Measurements from ENCODE around the gene PCMTD2.

The PCMTD2 gene

GRCh38 chr20:64255361-64256281 lies at the start of gene PCMTD2:
Gene PCMTD2 (plus strand): TSS chr20:64255748. CDS start chr20:64259966, 4,218 bp downstream.
- peak; percentile 70 to 79 for DNase-seq (ENCODE audit: low spot score in 2 of 2)
- ATAC-seq (replicated peaks; ENCODE audit: extremely low read depth, poor library complexity, severe bottlenecking) = peak; percentile 89
- Mint-ChIP-seq H3K27me3 (peaks cover 13% of the 10 kb centered on the region), H3K4me3 (peak within 1 kb of the TSS; percentile 95), H3K36me3 (ENCODE audit: insufficient read depth) (peaks cover 31% of the 10 kb centered on the region), H3K9me3 (no peaks in the 10 kb centered on the region), H3K4me1 (peaks cover 53% of the 10 kb centered on the region), H3K27ac (ENCODE audit: low read depth) (peak within 1 kb of the TSS; percentile 98)

- peaks cover 4% of the 10 kb centered on the region for H3K4me1 Mint-ChIP-seq
- H3K36me3 Mint-ChIP-seq (ENCODE audit: insufficient read depth) = no peaks in the 10 kb centered on the region
- DNase-seq (ENCODE audit: low spot score in 2 of 2) = no peak
- no peak overlapping the region for H3K27ac Mint-ChIP-seq (ENCODE audit: low read depth)
- no peaks in the 10 kb centered on the region for H3K9me3 Mint-ChIP-seq
- ATAC-seq (replicated peaks; ENCODE audit: extremely low read depth, poor library complexity, severe bottlenecking) = no peak
- H3K27me3 Mint-ChIP-seq = peaks cover 29% of the 10 kb centered on the region
- no peak overlapping the region for H3K4me3 Mint-ChIP-seq
Observed at GRCh38 chr20:64206614-64207013, 48.9 kb upstream of the PCMTD2 start.

GRCh38 chr20:64207641-64208590 lies 47.6 kb upstream of the PCMTD2 start:
- no peak overlapping the region for H3K27ac Mint-ChIP-seq (ENCODE audit: low read depth)
- H3K9me3 Mint-ChIP-seq = no peaks in the 10 kb centered on the region
- ATAC-seq (replicated peaks; ENCODE audit: extremely low read depth, poor library complexity, severe bottlenecking) (no peak), DNase-seq (ENCODE audit: low spot score in 2 of 2) (no peak)
- H3K4me1 Mint-ChIP-seq = peaks cover 7% of the 10 kb centered on the region
- peaks cover 2% of the 10 kb centered on the region for H3K36me3 Mint-ChIP-seq (ENCODE audit: insufficient read depth)
- H3K4me3 Mint-ChIP-seq = no peak overlapping the region
- H3K27me3 Mint-ChIP-seq = peaks cover 29% of the 10 kb centered on the region

GRCh38 chr20:64209148-64209547 lies 46.4 kb upstream of the PCMTD2 start:
- Mint-ChIP-seq H3K36me3 (ENCODE audit: insufficient read depth) (peaks cover 3% of the 10 kb centered on the region), H3K27me3 (peaks cover 29% of the 10 kb centered on the region), H3K4me3 (no peak overlapping the region), H3K4me1 (peaks cover 7% of the 10 kb centered on the region), H3K9me3 (no peaks in the 10 kb centered on the region), H3K27ac (ENCODE audit: low read depth) (no peak overlapping the region)
- ATAC-seq (replicated peaks; ENCODE audit: extremely low read depth, poor library complexity, severe bottlenecking) (no peak), DNase-seq (ENCODE audit: low spot score in 2 of 2) (no peak)

DNA sequence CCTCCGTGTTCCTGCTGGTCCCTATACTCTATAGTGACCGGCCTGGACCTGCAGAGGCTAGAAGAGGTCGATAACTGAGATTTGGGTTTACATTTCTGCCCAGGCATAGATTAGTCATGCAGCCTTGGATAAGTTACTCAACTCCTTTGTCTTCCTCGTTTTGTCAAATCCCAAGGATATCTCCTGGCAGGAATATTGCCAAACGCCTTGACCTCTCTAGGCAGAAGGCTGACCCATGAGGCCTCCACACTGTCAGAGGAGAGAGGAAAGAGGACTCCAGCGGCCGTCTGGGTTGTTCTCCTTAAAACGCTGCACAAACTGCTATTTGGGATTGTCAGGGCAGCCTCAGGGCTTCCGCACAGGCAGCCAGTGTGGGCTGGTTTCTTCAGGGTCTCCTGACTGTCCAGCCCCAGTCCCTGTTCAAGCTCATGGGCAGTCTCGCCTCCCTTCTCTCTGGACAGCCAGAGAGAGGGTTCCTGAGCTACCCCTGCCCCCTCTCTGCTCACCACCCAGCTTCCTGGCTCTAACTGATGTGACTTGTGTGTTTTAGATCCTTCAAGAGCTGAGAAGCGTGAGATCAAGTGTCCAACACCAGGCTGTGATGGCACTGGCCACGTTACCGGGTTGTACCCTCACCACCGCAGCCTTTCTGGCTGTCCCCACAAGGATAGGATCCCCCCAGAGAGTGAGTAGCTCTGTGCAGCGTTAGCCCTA lies 44.7 kb upstream of the PCMTD2 start:
- Mint-ChIP-seq H3K4me1 (peaks cover 18% of the 10 kb centered on the region), H3K9me3 (no peaks in the 10 kb centered on the region), H3K36me3 (ENCODE audit: insufficient read depth) (peaks cover 3% of the 10 kb centered on the region), H3K27me3 (peaks cover 38% of the 10 kb centered on the region), H3K27ac (ENCODE audit: low read depth) (no peak overlapping the region), H3K4me3 (no peak overlapping the region)
- ATAC-seq (replicated peaks; ENCODE audit: extremely low read depth, poor library complexity, severe bottlenecking) (no peak), DNase-seq (ENCODE audit: low spot score in 2 of 2) (no peak)

GRCh38 chr20:64211874-64212658 lies 43.5 kb upstream of the PCMTD2 start:
- H3K4me3 Mint-ChIP-seq = no peak overlapping the region

DNA sequence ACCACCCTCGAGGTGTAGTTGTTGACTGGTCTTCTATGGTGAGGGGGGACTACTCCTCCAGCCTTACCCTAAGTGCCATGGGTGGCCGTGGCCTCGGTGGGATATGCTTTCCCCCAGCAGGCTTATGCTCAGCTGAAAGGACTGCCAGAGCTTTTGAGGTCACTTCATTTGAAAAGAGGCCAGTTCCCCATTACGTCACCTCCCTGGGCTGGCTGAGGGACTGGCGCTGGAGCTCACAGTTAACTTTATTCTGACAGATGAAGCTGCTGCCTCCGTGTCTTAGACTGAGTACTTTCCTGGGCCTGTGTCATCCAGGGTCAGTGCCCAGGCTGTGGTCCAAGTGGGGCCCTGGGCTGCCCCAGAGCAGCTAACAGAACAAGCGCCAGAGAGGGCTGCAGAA lies 42.8 kb upstream of the PCMTD2 start:
- H3K4me1 Mint-ChIP-seq = peaks cover 18% of the 10 kb centered on the region
- H3K36me3 Mint-ChIP-seq (ENCODE audit: insufficient read depth) = peaks cover 3% of the 10 kb centered on the region
- DNase-seq (ENCODE audit: low spot score in 2 of 2) (no peak), ATAC-seq (replicated peaks; ENCODE audit: extremely low read depth, poor library complexity, severe bottlenecking) (no peak)
- peaks cover 33% of the 10 kb centered on the region for H3K27me3 Mint-ChIP-seq
- H3K4me3 Mint-ChIP-seq = no peak overlapping the region
- H3K9me3 Mint-ChIP-seq = no peaks in the 10 kb centered on the region
- H3K27ac Mint-ChIP-seq (ENCODE audit: low read depth) = no peak overlapping the region

More at GRCh38 chr20:64211874-64212658, 43.5 kb upstream of the PCMTD2 start:
- DNase-seq (ENCODE audit: low spot score in 2 of 2) (no peak), ATAC-seq (replicated peaks; ENCODE audit: extremely low read depth, poor library complexity, severe bottlenecking) (no peak)
- H3K9me3 Mint-ChIP-seq = no peaks in the 10 kb centered on the region
- H3K36me3 Mint-ChIP-seq (ENCODE audit: insufficient read depth) = peaks cover 3% of the 10 kb centered on the region
- H3K4me1 Mint-ChIP-seq = peaks cover 18% of the 10 kb centered on the region
- H3K27me3 Mint-ChIP-seq = peaks cover 38% of the 10 kb centered on the region
- no peak overlapping the region for H3K27ac Mint-ChIP-seq (ENCODE audit: low read depth)

- Mint-ChIP-seq H3K27ac (ENCODE audit: low read depth) (no peak overlapping the region), H3K4me3 (no peak overlapping the region), H3K36me3 (ENCODE audit: insufficient read depth) (peaks cover 3% of the 10 kb centered on the region), H3K9me3 (no peaks in the 10 kb centered on the region), H3K4me1 (peaks cover 22% of the 10 kb centered on the region), H3K27me3 (peaks cover 19% of the 10 kb centered on the region)
- ATAC-seq (replicated peaks; ENCODE audit: extremely low read depth, poor library complexity, severe bottlenecking) (no peak), DNase-seq (ENCODE audit: low spot score in 2 of 2) (no peak)
Observed at GRCh38 chr20:64214113-64214512, 41.4 kb upstream of the PCMTD2 start.

GRCh38 chr20:64214952-64215351 lies 40.6 kb upstream of the PCMTD2 start:
- H3K27ac Mint-ChIP-seq (ENCODE audit: low read depth) = no peak overlapping the region
- H3K27me3 Mint-ChIP-seq = peaks cover 11% of the 10 kb centered on the region
- no peak for ATAC-seq (replicated peaks; ENCODE audit: extremely low read depth, poor library complexity, severe bottlenecking)
- no peak overlapping the region for H3K4me3 Mint-ChIP-seq
- no peaks in the 10 kb centered on the region for H3K9me3 Mint-ChIP-seq
- H3K36me3 Mint-ChIP-seq (ENCODE audit: insufficient read depth) = peaks cover 3% of the 10 kb centered on the region
- no peak for DNase-seq (ENCODE audit: low spot score in 2 of 2)
- H3K4me1 Mint-ChIP-seq = peaks cover 27% of the 10 kb centered on the region

DNA sequence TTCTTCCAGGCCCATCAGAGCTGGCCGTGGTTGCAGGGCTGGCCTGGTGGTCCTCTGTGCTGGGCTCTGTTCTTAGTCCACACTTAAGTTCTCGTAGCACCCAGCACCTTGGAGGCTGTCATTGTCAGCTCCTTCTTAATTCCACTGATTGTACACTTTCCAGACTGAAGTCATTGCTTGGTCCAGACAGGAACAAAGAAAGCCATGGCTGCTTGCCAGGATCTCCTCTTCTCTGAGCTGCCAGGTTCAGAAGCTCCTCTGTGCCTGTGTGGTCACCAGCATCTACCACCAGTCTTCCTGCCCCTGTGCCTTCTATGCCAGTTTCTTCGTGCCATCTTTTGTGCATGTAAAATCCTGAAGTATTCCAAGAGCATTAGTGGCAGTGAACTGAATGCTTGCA lies 39.5 kb upstream of the PCMTD2 start:
- H3K27ac Mint-ChIP-seq (ENCODE audit: low read depth) = no peak overlapping the region
- H3K4me1 Mint-ChIP-seq = peaks cover 27% of the 10 kb centered on the region
- H3K36me3 Mint-ChIP-seq (ENCODE audit: insufficient read depth) = peaks cover 3% of the 10 kb centered on the region
- H3K9me3 Mint-ChIP-seq = no peaks in the 10 kb centered on the region
- ATAC-seq (replicated peaks; ENCODE audit: extremely low read depth, poor library complexity, severe bottlenecking) = no peak
- H3K4me3 Mint-ChIP-seq = no peak overlapping the region
- H3K27me3 Mint-ChIP-seq = peaks cover 10% of the 10 kb centered on the region
- DNase-seq (ENCODE audit: low spot score in 2 of 2) = no peak

- Mint-ChIP-seq H3K4me3 (no peak overlapping the region), H3K27ac (ENCODE audit: low read depth) (no peak overlapping the region), H3K4me1 (peaks cover 20% of the 10 kb centered on the region), H3K9me3 (no peaks in the 10 kb centered on the region), H3K27me3 (peaks cover 19% of the 10 kb centered on the region), H3K36me3 (ENCODE audit: insufficient read depth) (peaks cover 3% of the 10 kb centered on the region)
- ATAC-seq (replicated peaks; ENCODE audit: extremely low read depth, poor library complexity, severe bottlenecking) (no peak), DNase-seq (ENCODE audit: low spot score in 2 of 2) (no peak)
Observed at GRCh38 chr20:64216910-64217309, 38.6 kb upstream of the PCMTD2 start.
